Psoas muscle (tissue), 8 donors: ENCODE measurements around the gene AURKA. TPM values are rescaled to one million over a fixed set of nuclear protein-coding genes. Genes with fewer than 3 reads are reported as not detected.

Experiments
- ATAC-seq, 4 donors: fragments of 200-7000 bp; cut with Tn5 transposase; one replicate each; pipeline ENCODE4 v1.9.1; 2020; ENCODE audit warnings: moderate library complexity in 3 of 4, mild to moderate bottlenecking in 2 of 4
- DNase-seq, 2 donors: peaks; one replicate each; pipeline ENCODE4 v3.0.0-alpha.2; 2020
- H3K27ac ChIP-seq: fragments of 200-600 bp; one replicate; pipeline ENCODE4 v1.8.0; 2022
- H3K27me3 ChIP-seq, 3 donors: fragments of 200-600 bp in 1 of 3; one replicate each; pipeline versions ENCODE4 v1.6.1 to v1.8.0; 2013 to 2022; ENCODE audit warnings: low read length in 2 of 3, mild to moderate bottlenecking in 2 of 3, moderate library complexity in 1 of 3; ENCODE audit not compliant: insufficient read depth in 3 of 3
- H3K36me3 ChIP-seq, 2 donors: fragments of 200-600 bp in 1 of 2; one replicate each; pipeline versions ENCODE4 v1.6.1 to v1.8.0; 2013 to 2022; ENCODE audit warnings: low read depth in 1 of 2, mild to moderate bottlenecking in 1 of 2, moderate library complexity in 1 of 2; ENCODE audit not compliant: insufficient read depth in 1 of 2
- H3K4me1 ChIP-seq: fragments of 200-600 bp; one replicate; pipeline ENCODE4 v1.8.0; 2022
- H3K4me3 ChIP-seq: fragments of 200-600 bp; one replicate; pipeline ENCODE4 v1.8.0; 2022; ENCODE audit warnings: mild to moderate bottlenecking
- H3K9me3 ChIP-seq: fragments of 200-600 bp; one replicate; pipeline ENCODE4 v1.8.0; 2022
- WGBS, 3 donors: extraction: QIAGEN DNeasy Blood & Tissue Kit; methylation state at CpG; one replicate each; pipeline versions ENCODE4 v1.1.6 to v1.1.7; 2013; 5-methylcytosine and 5-hydroxymethylcytosine counted together
- intact Hi-C, 2 donors: fragments of 100-400 bp; cut with DNase I; formaldehyde crosslinking; loops; one replicate each; pipeline versions ENCODE4 v1.11.0 to v1.14.2; 2022
- polyA plus RNA-seq, 3 donors: library from polyadenylated mRNA; stranded (reverse); fragments of 200-250 nt; gene quantifications; one replicate each; pipeline ENCODE4 v1.2.3, GENCODE V29; 2013
- total RNA-seq, 4 donors: library from RNA; stranded (reverse); fragmentation: NEBNext Ultra II Directional in 2 of 4; extraction: Animal tissue kit (Norgen Biotek cat#: 25700) in 2 of 4; gene quantifications; one replicate each; pipeline versions ENCODE4 v1.2.1 to v1.2.4, GENCODE V29; 2021 to 2023
- TF ChIP-seq, protein P1 (sequence below): fragments of 200-600 bp; IDR thresholded peaks from one replicate; pipeline ENCODE4 v1.8.0; 2022; ENCODE audit warnings: antibody characterized with exemption
- donor health status: healthy with polysubstance abuse.
- donor health status: DM: no; HTN: no; CAD: no; lungs with moderate emphysema.
- donor health status: Bipolar disorder and iron deficiency.
- donor health status: healthy.
- donor health status: DM: yes; HTN: yes; CAD: no.
- donor health status: DM: no; HTN: no; CAD: no.
- donor health status: DM: no; HTN: no; CAD: no.
- donor health status: DM: yes; HTN: yes; CAD: no.

Gene AURKA
- total and polyA plus RNA-seq, 7 donors: 2.9 to 20.3 (median 7.5) TPM

DNA sequence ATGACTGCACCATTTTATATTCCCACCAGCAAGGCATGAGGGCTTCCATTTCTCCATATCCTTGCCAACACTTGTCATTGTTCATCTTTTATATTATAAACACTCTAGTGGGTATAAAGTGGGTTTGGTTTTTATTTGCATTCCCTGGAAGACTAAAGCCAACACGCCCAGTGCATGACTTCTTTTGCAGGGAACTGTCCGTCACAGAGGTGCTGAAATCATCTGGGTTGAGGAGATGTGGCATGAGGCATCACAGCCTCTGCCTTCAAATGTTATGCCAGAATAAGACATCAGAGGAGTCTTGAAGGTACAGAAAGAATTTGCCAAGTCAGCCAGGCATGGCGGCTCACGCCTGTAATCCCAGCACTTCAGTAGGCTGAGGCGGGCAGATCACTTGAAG lies 63.2 kb downstream of the AURKA start:
- WGBS, 3 donors: 35 to 42% (median 37%) methylated on average over 5 of the region's 5 CpGs
- no peak for ATAC-seq
- no peak overlapping the region for H3K27ac ChIP-seq

DNA sequence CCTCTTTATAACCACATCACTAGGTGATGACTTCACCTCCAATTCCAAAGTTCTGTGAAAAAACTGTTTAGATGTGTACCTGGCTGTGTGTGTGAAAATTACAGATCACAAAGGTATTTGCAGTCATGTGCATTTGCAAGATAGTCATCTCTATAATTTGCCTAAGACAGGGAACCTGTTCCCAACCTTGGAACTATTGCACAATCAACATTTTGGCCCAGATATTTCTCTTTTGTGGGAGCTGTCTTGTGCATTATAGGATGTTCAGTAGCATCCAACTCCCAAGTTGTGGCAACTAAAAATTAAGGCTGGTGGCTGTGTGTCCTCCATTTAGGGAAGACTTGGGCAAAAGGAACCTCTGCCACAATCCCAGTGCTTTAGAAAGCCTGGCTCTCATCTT lies 67.2 kb downstream of the AURKA start:
- peaks cover 0 to 6% (median 0%) of the 10 kb centered on the region in 3 donors for H3K27me3 ChIP-seq
- DNase-seq: no peak
- no peak overlapping the region for H3K27ac ChIP-seq
- no peaks in the 10 kb centered on the region for H3K4me1 ChIP-seq
- ATAC-seq: no peak
- intact Hi-C loops: no loop called here
- TF ChIP-seq, protein P1, sequence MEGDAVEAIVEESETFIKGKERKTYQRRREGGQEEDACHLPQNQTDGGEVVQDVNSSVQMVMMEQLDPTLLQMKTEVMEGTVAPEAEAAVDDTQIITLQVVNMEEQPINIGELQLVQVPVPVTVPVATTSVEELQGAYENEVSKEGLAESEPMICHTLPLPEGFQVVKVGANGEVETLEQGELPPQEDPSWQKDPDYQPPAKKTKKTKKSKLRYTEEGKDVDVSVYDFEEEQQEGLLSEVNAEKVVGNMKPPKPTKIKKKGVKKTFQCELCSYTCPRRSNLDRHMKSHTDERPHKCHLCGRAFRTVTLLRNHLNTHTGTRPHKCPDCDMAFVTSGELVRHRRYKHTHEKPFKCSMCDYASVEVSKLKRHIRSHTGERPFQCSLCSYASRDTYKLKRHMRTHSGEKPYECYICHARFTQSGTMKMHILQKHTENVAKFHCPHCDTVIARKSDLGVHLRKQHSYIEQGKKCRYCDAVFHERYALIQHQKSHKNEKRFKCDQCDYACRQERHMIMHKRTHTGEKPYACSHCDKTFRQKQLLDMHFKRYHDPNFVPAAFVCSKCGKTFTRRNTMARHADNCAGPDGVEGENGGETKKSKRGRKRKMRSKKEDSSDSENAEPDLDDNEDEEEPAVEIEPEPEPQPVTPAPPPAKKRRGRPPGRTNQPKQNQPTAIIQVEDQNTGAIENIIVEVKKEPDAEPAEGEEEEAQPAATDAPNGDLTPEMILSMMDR: no peak
- H3K36me3 ChIP-seq: no peaks in the 10 kb centered on the region
- H3K9me3 ChIP-seq: no peaks in the 10 kb centered on the region
- no peak overlapping the region for H3K4me3 ChIP-seq

More for the DNA sequence above, 63.2 kb downstream of the AURKA start:
- Histone ChIP-seq H3K9me3 (no peaks in the 10 kb centered on the region), H3K36me3 (no peaks in the 10 kb centered on the region), H3K27me3 (peaks cover 0 to 4% (median 0%) of the 10 kb centered on the region in 3 donors), H3K4me3 (no peak overlapping the region), H3K4me1 (no peaks in the 10 kb centered on the region)
- no peak for DNase-seq
- intact Hi-C loops: no loop called here
- TF ChIP-seq, protein P1: no peak

DNA sequence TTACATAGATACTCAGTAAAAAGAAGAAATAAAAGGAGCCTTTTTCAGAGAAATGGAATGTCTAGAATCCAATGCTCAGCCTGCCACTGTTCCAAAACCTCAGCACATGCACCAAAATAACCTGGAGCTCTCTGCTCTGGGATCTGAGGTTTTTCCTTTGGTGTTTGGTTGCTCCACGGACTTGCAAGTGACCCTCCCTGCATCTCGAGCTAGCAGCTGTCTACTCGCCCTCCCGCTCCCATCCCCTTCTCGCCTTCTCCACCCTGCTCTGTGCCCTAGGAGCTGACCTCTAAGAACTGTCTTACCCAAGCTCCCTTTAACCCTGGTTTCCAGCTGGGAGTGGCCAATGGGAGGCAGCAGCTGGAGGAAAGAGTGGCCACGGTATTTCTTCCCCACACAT lies 68.4 kb downstream of the AURKA start:
- intact Hi-C loops: no loop called here
- Histone ChIP-seq H3K4me3 (no peak overlapping the region), H3K27me3 (peaks cover 0 to 6% (median 0%) of the 10 kb centered on the region in 3 donors), H3K27ac (no peak overlapping the region), H3K36me3 (no peaks in the 10 kb centered on the region), H3K4me1 (no peaks in the 10 kb centered on the region), H3K9me3 (no peaks in the 10 kb centered on the region)
- ATAC-seq (no peak), DNase-seq (no peak)
- TF ChIP-seq, protein P1: no peak
- 48 to 49% (median 48%) methylated on average over 6 of the region's 6 CpGs for WGBS, 3 donors

DNA sequence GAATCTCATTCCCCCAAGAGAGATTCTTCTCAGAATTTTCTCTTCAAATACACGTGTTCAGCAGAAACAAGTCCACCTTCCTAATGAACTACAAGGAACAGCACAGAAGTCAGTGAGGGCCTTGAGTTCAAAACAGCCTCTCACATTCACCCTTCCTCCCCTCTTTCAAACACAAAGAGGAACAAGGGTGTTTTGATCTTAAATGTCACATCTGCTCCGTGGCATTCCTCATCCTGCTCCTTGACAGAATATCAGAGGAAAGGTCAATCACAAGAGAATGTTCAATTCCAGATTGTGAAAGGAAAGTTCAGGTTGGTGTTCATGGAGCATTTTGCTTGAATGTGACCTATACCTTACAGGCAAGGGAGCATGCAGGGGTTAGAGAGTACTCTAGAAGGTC lies 68.8 kb downstream of the AURKA start:
- WGBS, 3 donors: 27 to 39% (median 34%) methylated on average over 2 of the region's 2 CpGs
- no peak overlapping the region for H3K4me3 ChIP-seq
- H3K27me3 ChIP-seq: peaks cover 0 to 6% (median 0%) of the 10 kb centered on the region in 3 donors
- no peaks in the 10 kb centered on the region for H3K4me1 ChIP-seq
- H3K9me3 ChIP-seq: no peaks in the 10 kb centered on the region
- intact Hi-C loops: no loop called here
- ATAC-seq: no peak
- H3K27ac ChIP-seq: no peak overlapping the region
- DNase-seq: no peak
- H3K36me3 ChIP-seq: no peaks in the 10 kb centered on the region
- TF ChIP-seq, protein P1: no peak

DNA sequence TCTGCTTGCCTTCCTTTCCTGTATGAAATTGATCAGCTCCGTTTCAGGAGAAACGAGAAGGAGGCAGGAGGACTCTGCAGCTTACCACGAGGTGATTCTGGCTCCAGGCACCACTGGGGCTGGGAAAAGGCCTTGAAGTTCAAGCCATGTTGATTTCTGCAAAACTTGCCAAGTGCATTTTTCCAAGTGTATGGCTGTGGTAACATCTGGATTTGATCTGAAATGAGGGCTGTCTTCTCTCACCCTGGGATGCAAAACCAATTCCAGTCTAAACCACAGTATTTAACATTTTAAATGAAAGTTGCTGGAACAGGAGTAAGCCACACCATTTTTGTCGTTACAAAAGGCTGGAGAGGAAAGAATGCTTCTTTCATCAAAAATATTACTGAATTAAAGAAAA lies 69.3 kb downstream of the AURKA start:
- no peaks in the 10 kb centered on the region for H3K36me3 ChIP-seq
- H3K27ac ChIP-seq: no peak overlapping the region
- TF ChIP-seq, protein P1: no peak
- DNase-seq: no peak
- H3K9me3 ChIP-seq: no peaks in the 10 kb centered on the region
- peaks cover 0 to 6% (median 0%) of the 10 kb centered on the region in 3 donors for H3K27me3 ChIP-seq
- 35 to 37% (median 36%) methylated on average over 4 of the region's 4 CpGs for WGBS, 3 donors
- ATAC-seq: no peak
- intact Hi-C loops: no loop called here
- no peaks in the 10 kb centered on the region for H3K4me1 ChIP-seq
- no peak overlapping the region for H3K4me3 ChIP-seq
